Peyer's patch (tissue), 4 donors: Measurements from ENCODE around the gene WT1.

Experiments
- POLR2A ChIP-seq, 2 donors: fragments of 450-650 bp; IDR thresholded peaks; one replicate each; pipeline ENCODE4 v1.5.1; 2017; ENCODE audit warnings: antibody characterized with exemption in 2 of 2, mild to moderate bottlenecking in 2 of 2, moderate library complexity in 2 of 2
- TF ChIP-seq, protein P1 (sequence below), 6 experiments: fragments of 450-650 bp in 4 of 6; fragments of 200-600 bp in 2 of 6; sonication (generic) in 1 of 6; IDR thresholded peaks; one replicate each; pipeline ENCODE4 v1.5.1; 2017 to 2019; ENCODE audit warnings: antibody characterized with exemption in 6 of 6, mild to moderate bottlenecking in 3 of 6, moderate library complexity in 1 of 6

DNA sequence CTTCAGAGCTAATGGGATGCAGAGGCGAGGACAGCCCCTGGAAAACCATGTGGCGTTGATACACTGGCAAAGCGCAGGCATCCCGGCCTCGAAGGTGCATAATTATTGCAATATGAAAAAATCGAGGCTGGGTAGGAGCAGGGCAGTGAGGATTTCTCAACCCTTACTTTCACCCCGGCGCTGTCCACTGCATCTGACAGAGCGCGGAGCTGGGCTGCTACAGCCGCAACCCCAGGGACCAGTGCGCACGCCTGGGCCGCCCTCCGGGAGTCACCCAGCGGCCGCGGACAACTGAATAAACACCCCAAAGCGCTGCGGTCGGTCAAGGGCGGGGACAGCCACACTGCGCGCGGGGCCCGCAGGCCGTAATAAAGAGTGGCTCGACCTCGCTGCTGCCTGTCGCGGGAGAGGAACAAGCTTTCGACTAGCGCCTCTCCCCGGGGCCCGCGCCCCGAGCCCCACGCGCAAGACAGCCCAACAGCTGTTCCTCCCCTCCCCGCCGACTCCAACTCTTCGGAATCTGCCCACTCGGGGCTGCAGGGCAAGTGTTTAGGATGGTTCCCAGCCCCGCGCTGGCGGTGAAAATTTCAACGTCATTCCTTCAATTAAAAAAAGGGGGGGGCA lies 3.6 kb upstream of the WT1 start:
- TF ChIP-seq POLR2A (IDR thresholded peaks at IDR 0.05): no peak
- TF ChIP-seq, protein P1, sequence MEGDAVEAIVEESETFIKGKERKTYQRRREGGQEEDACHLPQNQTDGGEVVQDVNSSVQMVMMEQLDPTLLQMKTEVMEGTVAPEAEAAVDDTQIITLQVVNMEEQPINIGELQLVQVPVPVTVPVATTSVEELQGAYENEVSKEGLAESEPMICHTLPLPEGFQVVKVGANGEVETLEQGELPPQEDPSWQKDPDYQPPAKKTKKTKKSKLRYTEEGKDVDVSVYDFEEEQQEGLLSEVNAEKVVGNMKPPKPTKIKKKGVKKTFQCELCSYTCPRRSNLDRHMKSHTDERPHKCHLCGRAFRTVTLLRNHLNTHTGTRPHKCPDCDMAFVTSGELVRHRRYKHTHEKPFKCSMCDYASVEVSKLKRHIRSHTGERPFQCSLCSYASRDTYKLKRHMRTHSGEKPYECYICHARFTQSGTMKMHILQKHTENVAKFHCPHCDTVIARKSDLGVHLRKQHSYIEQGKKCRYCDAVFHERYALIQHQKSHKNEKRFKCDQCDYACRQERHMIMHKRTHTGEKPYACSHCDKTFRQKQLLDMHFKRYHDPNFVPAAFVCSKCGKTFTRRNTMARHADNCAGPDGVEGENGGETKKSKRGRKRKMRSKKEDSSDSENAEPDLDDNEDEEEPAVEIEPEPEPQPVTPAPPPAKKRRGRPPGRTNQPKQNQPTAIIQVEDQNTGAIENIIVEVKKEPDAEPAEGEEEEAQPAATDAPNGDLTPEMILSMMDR (IDR thresholded peaks at IDR 0.05): no peak
